ENCODE results near the gene VEGFB.
A peak's percentile ranks its signal among the peaks of the same experiment; 100 is the strongest.

Gene VEGFB

GRCh38 chr11:64284048-64284961, 49.9 kb downstream of the VEGFB start, which contains the start of gene BAD:
Gene BAD (minus strand): TSS chr11:64284665. CDS start chr11:64284368, 297 bp downstream.
- DNase-seq (ENCODE audit: low read depth) = peak; percentile 77

DNA sequence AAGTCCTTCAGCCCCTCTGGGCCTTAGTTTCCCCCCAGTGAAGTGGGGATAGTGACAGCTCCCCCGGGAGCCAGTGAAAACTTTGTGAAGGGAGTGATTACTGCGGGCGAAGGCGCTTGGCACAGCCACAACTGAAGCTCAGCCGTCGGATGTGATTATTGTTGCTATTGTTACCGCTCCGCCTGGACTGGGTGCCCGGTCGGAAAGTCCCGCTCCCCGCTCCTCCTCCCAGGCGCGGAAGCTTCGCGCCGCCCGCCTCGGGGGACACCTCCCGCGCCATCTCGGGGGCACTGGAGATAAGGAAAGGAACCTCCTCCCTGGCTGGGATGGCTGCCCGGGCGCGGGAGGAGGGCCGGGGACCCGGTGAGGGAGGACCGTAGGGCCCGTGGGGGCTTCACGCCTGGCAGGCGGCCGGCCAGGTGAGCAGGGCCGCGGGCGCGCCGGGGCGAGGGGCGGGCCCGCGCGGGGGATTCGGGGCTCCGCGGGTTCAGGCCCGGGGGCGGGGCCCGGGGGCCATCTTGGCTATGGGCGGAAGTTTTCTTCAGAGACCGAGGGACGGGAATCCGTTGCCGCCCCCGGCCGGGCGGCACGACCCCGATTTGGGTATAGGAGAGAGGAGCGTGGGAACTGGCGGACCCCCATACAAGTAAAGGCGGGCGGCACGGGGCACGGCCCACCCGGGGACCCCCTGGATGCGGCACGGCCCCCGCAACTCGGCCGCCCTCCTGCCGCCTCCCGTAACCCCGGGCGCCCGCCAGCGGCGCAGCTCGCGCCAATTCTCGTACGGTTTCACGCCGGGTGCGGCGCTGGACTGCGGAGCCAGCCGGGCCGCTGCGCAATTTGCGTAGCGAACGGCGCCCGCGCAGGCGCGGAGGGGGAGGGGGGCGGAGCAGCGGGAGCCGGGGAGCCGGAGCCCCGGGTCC, 50.8 kb downstream of the VEGFB start, which contains the start of gene GPR137:
GPR137 (plus strand) TSS at position 887 of the 923 bp plus-strand sequence. CDS start 677 bp downstream, outside the sequence.
- DNase-seq (ENCODE audit: low read depth) = no peak

- DNase-seq (ENCODE audit: low read depth) = no peak
These were observed 51.8 kb downstream of the VEGFB start for GRCh38 chr11:64285885-64286800.

DNA sequence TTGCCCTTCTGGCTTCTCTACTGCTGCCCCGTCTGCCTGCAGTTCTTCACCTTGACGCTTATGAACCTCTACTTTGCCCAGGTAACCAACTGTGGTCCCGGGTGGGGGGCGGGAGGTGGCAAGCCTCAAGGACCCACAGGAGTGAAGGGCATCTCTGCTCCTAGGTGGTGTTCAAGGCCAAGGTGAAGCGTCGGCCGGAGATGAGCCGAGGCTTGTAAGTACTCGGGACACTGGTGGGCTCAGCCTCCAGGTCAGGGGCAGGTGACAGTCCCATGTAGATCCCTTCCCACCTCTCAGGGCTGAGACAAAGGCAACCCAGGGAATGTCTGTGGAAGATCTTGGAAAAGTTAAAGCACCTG, 52.4 kb downstream of the VEGFB start:
- no peak for DNase-seq (ENCODE audit: low read depth)

DNA sequence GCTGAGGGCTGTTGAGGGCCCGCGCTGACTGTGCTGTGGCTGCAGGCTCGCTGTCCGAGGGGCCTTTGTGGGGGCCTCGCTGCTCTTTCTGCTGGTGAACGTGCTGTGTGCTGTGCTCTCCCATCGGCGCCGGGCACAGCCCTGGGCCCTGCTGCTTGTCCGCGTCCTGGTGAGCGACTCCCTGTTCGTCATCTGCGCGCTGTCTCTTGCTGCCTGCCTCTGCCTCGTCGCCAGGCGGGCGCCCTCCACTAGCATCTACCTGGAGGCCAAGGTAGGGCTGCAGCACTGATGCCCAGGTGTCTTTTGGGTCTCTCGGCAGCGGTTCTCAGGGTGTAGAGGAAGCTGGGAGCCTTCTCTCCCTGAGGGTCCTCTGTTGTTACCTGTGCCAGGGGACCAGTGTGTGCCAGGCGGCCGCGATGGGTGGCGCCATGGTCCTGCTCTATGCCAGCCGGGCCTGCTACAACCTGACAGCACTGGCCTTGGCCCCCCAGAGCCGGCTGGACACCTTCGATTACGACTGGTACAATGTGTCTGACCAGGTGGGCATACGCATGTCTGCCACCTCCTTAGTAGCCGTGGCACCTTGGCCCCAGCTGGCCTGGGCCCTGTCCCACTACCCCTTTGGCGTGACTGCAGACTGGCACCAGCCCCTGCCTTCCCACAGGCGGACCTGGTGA, 53.4 kb downstream of the VEGFB start:
- DNase-seq (ENCODE audit: low read depth) = no peak

DNA sequence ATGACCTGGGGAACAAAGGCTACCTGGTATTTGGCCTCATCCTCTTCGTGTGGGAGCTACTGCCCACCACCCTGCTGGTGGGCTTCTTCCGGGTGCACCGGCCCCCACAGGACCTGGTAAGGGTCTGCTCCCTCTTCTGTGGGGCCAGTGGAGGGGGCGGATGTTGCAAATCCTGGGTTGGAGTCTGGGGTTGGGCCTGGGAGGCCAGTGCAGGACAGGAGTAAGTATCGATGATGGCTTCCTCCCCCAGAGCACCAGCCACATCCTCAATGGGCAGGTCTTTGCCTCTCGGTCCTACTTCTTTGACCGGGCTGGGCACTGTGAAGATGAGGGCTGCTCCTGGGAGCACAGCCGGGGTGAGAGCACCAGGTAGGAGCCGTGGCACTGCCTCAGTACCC, 54.0 kb downstream of the VEGFB start:
- no peak for DNase-seq (ENCODE audit: low read depth)
